ENCODE results near the gene FBL.
A peak's percentile ranks its signal among the peaks of the same experiment; 100 is the strongest.
"Not testable (repeated sequence)": the region's sequence is repeated elsewhere in the genome, so short reads cannot be mapped to it uniquely, and the experiment has no call there.

FBL gene

GRCh38 chr19:39824143-39825092 lies 21.8 kb downstream of the FBL start:
- DNase-seq: peak; percentile 97

GRCh38 chr19:39823686-39824085 lies 22.5 kb downstream of the FBL start:
- DNase-seq: peak; percentile 76

GRCh38 chr19:39820696-39821095 lies 25.5 kb downstream of the FBL start:
- no peak for DNase-seq

GRCh38 chr19:39819786-39820185 lies 26.4 kb downstream of the FBL start:
- DNase-seq: no peak

DNA sequence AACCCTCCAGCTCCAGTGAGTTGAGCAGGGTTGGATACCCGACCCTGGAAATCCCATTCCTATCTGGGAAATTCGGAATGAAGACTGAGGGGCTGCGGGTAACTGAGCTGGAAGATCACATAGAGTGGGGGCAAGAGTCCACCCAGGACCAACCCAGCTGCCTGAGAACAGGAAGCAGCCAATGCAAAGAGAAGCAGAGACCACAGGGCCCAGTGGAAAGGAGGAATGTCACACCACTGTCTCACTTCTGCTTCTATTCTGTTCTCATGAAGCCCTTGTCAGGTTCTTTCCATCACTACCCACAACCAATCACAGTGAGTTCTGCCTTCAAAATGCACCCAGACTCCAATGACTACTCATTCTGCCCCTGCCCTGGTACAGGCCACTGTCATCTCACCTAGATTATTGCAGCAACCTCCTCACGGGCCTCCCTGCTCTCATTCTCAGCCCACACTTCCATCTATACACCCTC lies 27.5 kb downstream of the FBL start:
- no peak for DNase-seq

GRCh38 chr19:39817888-39818561 lies 28.2 kb downstream of the FBL start:
- no peak for DNase-seq

GRCh38 chr19:39816287-39817048 lies 29.7 kb downstream of the FBL start:
- DNase-seq: no peak

DNA sequence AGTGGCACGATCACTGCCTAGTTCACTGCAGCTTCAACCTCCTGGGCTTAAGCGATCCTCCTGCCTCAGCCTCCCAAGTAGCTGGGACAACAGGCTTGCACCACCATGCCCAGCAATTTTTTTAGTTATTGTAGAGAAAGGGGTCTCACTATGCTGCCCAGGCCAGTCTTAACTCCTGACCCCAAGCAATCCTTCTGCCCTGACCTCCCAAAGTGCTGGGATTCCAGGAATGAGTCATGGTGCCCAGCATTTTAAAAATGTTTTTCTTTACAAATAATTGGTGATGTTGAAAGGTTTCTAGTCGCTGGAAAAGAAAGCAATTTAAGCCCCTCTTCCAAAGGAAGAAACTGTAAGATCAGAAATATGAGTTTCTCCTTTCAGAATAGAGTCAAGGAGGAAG lies 31.6 kb downstream of the FBL start:
- no peak for DNase-seq

DNA sequence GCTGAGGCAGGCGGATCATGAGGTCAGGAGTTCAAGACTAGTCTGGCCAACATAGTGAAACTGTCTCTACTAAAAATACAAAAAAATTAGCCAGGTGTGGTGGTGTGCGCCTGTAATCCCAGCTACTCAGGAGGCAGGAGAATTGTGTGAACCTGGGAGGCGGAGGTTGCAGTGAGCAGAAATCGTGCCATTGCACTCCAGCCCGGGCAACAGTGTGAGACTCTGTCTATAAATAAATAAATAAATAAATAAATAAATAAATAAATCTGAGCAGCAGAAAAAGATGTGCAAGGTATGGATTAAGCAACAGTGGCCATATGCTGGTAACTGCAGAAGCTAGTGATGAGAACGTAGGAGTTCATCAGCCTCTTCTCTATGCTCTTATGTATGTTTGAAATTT lies 32.1 kb downstream of the FBL start:
- not testable (repeated sequence) for DNase-seq

GRCh38 chr19:39813264-39813993 lies 32.8 kb downstream of the FBL start:
- DNase-seq: no peak

- no peak for DNase-seq
These were observed 35.1 kb downstream of the FBL start for GRCh38 chr19:39811064-39811463.

GRCh38 chr19:39810424-39810823 lies 35.8 kb downstream of the FBL start:
- DNase-seq: no peak

DNA sequence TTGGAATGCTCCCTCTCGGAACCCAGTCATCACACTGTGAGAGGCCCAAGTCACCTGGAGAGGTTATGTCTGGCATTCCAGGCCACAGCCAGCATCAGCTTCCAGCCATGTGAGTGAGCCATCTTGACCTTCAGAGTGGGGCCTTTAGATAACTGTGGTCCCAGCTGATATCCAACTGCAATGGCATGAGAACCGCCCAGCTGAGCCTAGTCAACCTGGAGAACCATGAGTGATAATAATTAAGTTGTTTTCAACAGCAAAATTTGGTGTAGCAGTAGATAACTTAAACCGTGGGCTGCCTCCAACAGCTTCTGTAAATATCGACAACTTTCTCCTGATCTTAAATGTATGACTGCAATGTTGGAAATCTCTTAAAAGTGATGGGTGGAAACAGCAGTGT lies 36.8 kb downstream of the FBL start:
- no peak for DNase-seq

GRCh38 chr19:39808688-39809087 lies 37.5 kb downstream of the FBL start:
- not testable (repeated sequence) for DNase-seq

- no peak for DNase-seq
These were observed 38.3 kb downstream of the FBL start for GRCh38 chr19:39807846-39808364.

GRCh38 chr19:39805104-39805503 lies 41.1 kb downstream of the FBL start:
- no peak for DNase-seq

GRCh38 chr19:39802958-39803357 lies 43.2 kb downstream of the FBL start:
- DNase-seq: no peak

DNA sequence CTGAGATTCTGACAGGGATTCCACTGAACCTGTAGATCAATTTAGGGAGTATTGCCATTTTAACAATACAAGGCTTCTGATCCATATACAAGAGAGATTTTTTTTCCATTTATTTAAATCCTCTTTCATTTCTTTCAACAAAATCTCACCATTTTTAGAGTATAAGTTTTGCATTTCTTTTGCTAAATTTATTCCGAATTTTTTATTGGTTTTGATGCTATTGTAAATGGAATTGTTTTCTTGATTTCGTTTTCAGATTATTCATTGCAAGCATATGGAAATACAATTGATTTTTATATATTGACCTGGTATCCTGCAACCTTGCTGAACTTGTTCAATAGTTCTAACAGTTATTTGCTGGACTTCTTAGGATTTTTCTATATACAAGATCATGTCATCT lies 49.1 kb downstream of the FBL start:
- no peak for DNase-seq

- no peak for DNase-seq
These were observed 50.1 kb downstream of the FBL start for GRCh38 chr19:39796000-39796498.

GRCh38 chr19:39795001-39795400 lies 51.2 kb downstream of the FBL start:
- no peak for DNase-seq

GRCh38 chr19:39792999-39793546 lies 53.1 kb downstream of the FBL start:
- peak; percentile 94 for DNase-seq

DNA sequence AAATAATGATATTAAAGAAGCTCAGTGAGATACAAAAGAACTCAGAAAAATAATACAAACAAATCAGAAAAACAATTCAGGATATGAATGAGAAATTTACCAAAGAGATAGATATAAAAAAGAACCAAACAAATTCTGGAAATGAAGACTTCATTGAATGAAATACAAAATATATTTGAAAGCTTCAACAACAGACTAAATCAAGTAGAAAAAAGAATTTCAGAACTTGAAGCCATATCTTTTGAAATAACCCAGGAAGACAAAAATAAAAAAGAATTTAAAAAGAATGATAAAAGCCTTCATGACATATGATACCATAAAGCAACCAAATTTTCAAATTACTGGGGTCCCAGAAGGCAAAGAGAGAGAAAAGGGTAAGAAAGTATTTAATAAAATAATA lies 57.9 kb downstream of the FBL start:
- DNase-seq: no peak

Data from eye (tissue), 1 donor.